Measurements from ENCODE around the gene KIF4B. TPM values are rescaled to one million over a fixed set of nuclear protein-coding genes. Genes with fewer than 3 reads are reported as not detected.

The KIF4B gene
- total RNA-seq, 1 donor from 2014 or later: 0.54 TPM

DNA sequence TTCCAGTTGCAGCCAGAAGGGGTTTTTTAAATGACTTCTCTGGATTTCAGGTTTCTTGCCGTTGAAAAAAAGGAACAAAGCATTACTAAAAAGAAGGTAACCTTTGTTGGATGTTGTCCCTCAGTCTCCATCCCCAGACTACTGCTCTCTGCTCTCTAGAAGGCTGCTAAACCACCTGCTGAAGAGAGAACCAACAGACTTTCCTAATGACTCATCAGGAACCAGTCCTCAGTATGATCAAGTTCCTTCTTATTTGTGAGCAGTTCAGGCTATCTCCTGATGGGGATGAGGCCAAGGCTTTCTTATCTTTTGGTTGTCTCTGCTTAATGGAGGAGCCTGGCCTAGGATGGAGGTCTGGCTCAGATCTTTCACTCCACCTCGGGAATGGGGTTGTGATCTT lies 4.1 kb downstream of the KIF4B start:
- H3K4me3 Mint-ChIP-seq (ENCODE audit: unreplicated experiment): no peak overlapping the region

DNA sequence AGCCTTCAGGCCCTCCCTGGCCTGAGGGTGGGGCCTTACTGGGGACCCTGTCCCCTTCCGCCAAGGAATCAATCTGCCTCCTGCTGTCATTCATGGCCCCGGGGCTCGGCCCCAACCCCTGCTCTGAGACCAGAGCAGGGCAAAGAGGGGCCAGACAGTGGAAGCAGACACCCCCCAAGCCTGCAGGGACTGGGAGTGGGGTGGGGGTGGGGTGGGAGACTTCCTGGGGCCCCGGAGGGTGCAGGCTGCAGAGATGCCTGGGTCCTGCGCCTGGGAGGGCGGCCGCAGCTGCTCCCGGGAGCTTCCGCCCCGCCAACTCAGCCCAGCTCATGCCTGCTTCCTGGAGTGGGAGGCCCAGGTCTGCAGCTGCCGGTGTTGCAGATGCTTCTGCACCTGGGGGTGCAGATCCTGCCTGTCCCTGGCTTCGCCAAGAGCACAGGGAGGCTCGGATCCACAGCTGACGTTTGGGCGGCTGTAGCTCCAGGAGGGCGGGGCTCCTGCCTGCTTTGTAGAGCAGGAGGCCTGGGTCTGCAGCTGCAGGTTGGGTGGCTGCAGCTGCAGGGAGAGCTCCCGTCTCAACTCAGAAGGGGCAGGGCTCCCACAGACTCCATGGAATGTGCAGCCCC lies 6.2 kb downstream of the KIF4B start:
- Mint-ChIP-seq H3K27ac (ENCODE audit: unreplicated experiment) (no peak overlapping the region), H3K4me1 (ENCODE audit: unreplicated experiment) (no peaks in the 10 kb centered on the region), H3K9me3 (ENCODE audit: unreplicated experiment) (peaks cover 12% of the 10 kb centered on the region), H3K27me3 (ENCODE audit: unreplicated experiment) (no peaks in the 10 kb centered on the region), H3K4me3 (ENCODE audit: unreplicated experiment) (no peak overlapping the region), H3K36me3 (ENCODE audit: low read depth, unreplicated experiment) (peaks cover 14% of the 10 kb centered on the region)
- DNase-seq (ENCODE audit: low spot score): no peak
- TF ChIP-seq, protein P1, sequence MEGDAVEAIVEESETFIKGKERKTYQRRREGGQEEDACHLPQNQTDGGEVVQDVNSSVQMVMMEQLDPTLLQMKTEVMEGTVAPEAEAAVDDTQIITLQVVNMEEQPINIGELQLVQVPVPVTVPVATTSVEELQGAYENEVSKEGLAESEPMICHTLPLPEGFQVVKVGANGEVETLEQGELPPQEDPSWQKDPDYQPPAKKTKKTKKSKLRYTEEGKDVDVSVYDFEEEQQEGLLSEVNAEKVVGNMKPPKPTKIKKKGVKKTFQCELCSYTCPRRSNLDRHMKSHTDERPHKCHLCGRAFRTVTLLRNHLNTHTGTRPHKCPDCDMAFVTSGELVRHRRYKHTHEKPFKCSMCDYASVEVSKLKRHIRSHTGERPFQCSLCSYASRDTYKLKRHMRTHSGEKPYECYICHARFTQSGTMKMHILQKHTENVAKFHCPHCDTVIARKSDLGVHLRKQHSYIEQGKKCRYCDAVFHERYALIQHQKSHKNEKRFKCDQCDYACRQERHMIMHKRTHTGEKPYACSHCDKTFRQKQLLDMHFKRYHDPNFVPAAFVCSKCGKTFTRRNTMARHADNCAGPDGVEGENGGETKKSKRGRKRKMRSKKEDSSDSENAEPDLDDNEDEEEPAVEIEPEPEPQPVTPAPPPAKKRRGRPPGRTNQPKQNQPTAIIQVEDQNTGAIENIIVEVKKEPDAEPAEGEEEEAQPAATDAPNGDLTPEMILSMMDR (IDR thresholded peaks at IDR 0.05; ENCODE audit: unreplicated experiment): no peak

More for the DNA sequence above, 4.1 kb downstream of the KIF4B start:
- Mint-ChIP-seq H3K4me1 (ENCODE audit: unreplicated experiment) (no peaks in the 10 kb centered on the region), H3K27me3 (ENCODE audit: unreplicated experiment) (no peaks in the 10 kb centered on the region), H3K36me3 (ENCODE audit: low read depth, unreplicated experiment) (peaks cover 14% of the 10 kb centered on the region), H3K9me3 (ENCODE audit: unreplicated experiment) (peaks cover 12% of the 10 kb centered on the region), H3K27ac (ENCODE audit: unreplicated experiment) (no peak overlapping the region)
- TF ChIP-seq, protein P1 (IDR thresholded peaks at IDR 0.05; ENCODE audit: unreplicated experiment): no peak
- no peak for DNase-seq (ENCODE audit: low spot score)

DNA sequence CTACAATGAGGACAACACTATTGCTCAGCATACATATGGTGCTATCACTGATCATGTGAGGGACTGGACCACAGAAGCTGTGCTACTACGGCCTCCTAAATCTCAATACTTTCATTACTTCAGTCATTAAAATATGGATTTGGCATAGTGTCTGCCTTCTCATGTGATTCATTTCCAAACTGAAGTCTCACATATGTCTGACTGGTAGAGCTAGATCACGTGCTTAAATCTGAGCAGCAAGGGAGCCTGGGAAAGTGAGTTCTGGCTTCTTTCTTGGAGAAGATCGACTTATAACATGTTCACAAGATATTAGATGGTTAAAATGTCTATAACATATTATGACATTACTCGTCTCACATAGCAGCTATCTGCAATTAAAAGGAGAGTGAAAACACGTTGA lies 8.3 kb downstream of the KIF4B start:
- Mint-ChIP-seq H3K4me3 (ENCODE audit: unreplicated experiment) (no peak overlapping the region), H3K27me3 (ENCODE audit: unreplicated experiment) (no peaks in the 10 kb centered on the region), H3K36me3 (ENCODE audit: low read depth, unreplicated experiment) (peaks cover 3% of the 10 kb centered on the region), H3K27ac (ENCODE audit: unreplicated experiment) (no peak overlapping the region), H3K4me1 (ENCODE audit: unreplicated experiment) (no peaks in the 10 kb centered on the region), H3K9me3 (ENCODE audit: unreplicated experiment) (no peaks in the 10 kb centered on the region)
- DNase-seq (ENCODE audit: low spot score): no peak
- TF ChIP-seq, protein P1 (IDR thresholded peaks at IDR 0.05; ENCODE audit: unreplicated experiment): no peak

DNA sequence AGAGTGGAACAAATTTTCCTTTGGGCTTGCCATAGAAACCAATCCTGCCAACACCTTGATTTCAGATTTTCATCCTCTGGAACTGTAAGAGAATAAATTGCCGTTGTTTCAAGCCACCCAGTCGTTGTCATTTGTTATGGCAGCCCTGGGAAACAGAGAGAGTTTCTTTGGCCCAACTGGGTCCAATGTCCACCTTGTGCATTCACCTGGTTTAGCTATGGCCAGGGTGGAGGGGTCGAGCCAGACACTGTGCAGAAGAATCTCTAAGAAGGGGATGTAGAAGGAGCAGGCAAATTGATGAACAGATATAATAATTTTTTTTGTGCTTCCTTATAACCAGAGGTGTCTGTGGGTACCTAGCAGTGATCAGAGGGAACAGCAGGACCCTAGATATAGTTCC lies 9.8 kb downstream of the KIF4B start:
- H3K27ac Mint-ChIP-seq (ENCODE audit: unreplicated experiment): no peak overlapping the region
- H3K36me3 Mint-ChIP-seq (ENCODE audit: low read depth, unreplicated experiment): no peaks in the 10 kb centered on the region
- TF ChIP-seq, protein P1 (IDR thresholded peaks at IDR 0.05; ENCODE audit: unreplicated experiment): no peak
- no peaks in the 10 kb centered on the region for H3K4me1 Mint-ChIP-seq (ENCODE audit: unreplicated experiment)
- H3K27me3 Mint-ChIP-seq (ENCODE audit: unreplicated experiment): no peaks in the 10 kb centered on the region
- no peak for DNase-seq (ENCODE audit: low spot score)
- H3K9me3 Mint-ChIP-seq (ENCODE audit: unreplicated experiment): no peaks in the 10 kb centered on the region
- no peak overlapping the region for H3K4me3 Mint-ChIP-seq (ENCODE audit: unreplicated experiment)

DNA sequence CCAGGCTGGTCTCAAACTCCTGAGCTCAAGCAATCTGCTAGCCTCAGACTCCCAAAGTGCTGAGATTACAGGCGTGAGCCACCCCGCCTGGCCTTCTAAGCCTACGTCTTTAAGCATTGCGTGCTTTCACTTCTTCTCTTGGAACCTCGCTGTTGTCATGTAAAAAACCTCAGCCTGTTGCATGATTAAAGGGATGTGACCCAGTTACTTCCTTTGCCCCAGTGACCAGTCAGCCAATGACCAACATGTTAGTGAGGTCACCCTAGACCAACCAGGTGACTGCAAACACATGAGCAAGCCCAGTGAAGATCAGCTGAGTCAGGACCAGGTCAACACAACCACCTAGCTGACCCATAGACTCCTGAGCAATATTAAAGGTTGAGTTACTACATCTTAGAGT lies 10.5 kb downstream of the KIF4B start:
- no peak overlapping the region for H3K27ac Mint-ChIP-seq (ENCODE audit: unreplicated experiment)
- H3K27me3 Mint-ChIP-seq (ENCODE audit: unreplicated experiment): no peaks in the 10 kb centered on the region
- no peaks in the 10 kb centered on the region for H3K36me3 Mint-ChIP-seq (ENCODE audit: low read depth, unreplicated experiment)
- no peak for DNase-seq (ENCODE audit: low spot score)
- H3K4me1 Mint-ChIP-seq (ENCODE audit: unreplicated experiment): no peaks in the 10 kb centered on the region
- H3K4me3 Mint-ChIP-seq (ENCODE audit: unreplicated experiment): no peak overlapping the region
- TF ChIP-seq, protein P1 (IDR thresholded peaks at IDR 0.05; ENCODE audit: unreplicated experiment): no peak
- no peaks in the 10 kb centered on the region for H3K9me3 Mint-ChIP-seq (ENCODE audit: unreplicated experiment)

Data from endothelial cell (in vitro differentiated cells).